Thymus (tissue), 11 donors: ENCODE measurements around the gene CHTF8. TPM values are rescaled to one million over a fixed set of nuclear protein-coding genes. Genes with fewer than 3 reads are reported as not detected.

Experiments used
- DNase-seq, 9 donors: peaks; one replicate each; pipeline ENCODE4 v3.0.0-alpha.2; 2013; ENCODE audit warnings: low spot score in 9 of 9, low read depth in 6 of 9, missing footprints in 1 of 9
- H3K27ac ChIP-seq, 2 donors: one replicate each; pipeline ENCODE4 v1.5.1; 2013; ENCODE audit warnings: control low read depth in 1 of 2, low read depth in 1 of 2, low read length in 1 of 2, mild to moderate bottlenecking in 1 of 2, moderate library complexity in 1 of 2
- H3K27me3 ChIP-seq, 2 donors: one replicate each; pipeline ENCODE4 v1.5.1; 2013; ENCODE audit warnings: low read length in 1 of 2; ENCODE audit not compliant: control insufficient read depth in 2 of 2, insufficient read depth in 1 of 2
- H3K36me3 ChIP-seq, 2 donors: one replicate each; pipeline ENCODE4 v1.5.1; 2013; ENCODE audit warnings: low read length in 1 of 2, mild to moderate bottlenecking in 1 of 2, moderate library complexity in 1 of 2; ENCODE audit not compliant: control insufficient read depth in 2 of 2, insufficient read depth in 2 of 2
- H3K4me1 ChIP-seq, 2 donors: one replicate each; pipeline ENCODE4 v1.5.1; 2013; ENCODE audit warnings: low read length in 2 of 2; ENCODE audit not compliant: control insufficient read depth in 2 of 2, insufficient read depth in 2 of 2
- H3K4me3 ChIP-seq, 2 donors: one replicate each; pipeline ENCODE4 v1.5.1; 2013; ENCODE audit warnings: low read length in 2 of 2, control low read depth in 1 of 2, mild to moderate bottlenecking in 1 of 2
- H3K9me3 ChIP-seq, 2 donors: one replicate each; pipeline ENCODE4 v1.5.1; 2013; ENCODE audit warnings: low read length in 1 of 2, mild to moderate bottlenecking in 1 of 2; ENCODE audit not compliant: control insufficient read depth in 2 of 2, insufficient read depth in 1 of 2
- WGBS: extraction: QIAGEN DNeasy Blood & Tissue Kit; methylation state at CpG from one replicate; pipeline ENCODE4 v1.1.7; 2013; 5-methylcytosine and 5-hydroxymethylcytosine counted together
- polyA plus RNA-seq: library from polyadenylated mRNA; stranded (reverse); fragments of 200-250 nt; gene quantifications from one replicate; pipeline ENCODE4 v1.2.3, GENCODE V29; 2013
- total RNA-seq: library from RNA; stranded (reverse); fragments of 120-200 nt; gene quantifications from one replicate; pipeline ENCODE4 v1.2.4, GENCODE V29; 2013
- donor health status: healthy.

The CHTF8 gene
- total and polyA plus RNA-seq, 2 donors = 35.3 to 64.4 TPM

DNA sequence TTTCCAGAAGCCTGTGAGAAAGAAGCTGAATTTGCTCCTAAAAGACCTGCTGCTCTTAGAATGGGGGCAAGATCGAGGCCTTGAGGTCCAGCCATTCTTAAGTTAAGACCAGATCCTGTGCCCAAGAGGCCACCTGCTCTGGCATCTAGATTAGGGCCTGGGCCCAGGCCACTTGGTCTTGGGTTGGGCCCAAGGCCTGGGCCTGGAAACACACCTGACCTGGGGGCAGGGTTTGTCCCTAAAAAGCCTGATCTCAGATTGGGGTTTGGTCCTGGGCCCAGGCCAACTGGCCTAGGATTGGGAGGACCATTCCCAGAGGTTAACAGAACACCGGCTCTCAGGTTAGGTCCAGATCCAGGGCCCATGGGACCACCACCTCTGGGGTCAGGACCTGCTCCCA is 12.9 kb downstream of the CHTF8 start:
- Histone ChIP-seq H3K36me3 (peaks cover 35 to 54% of the 10 kb centered on the region in 2 donors), H3K27me3 (no peaks in the 10 kb centered on the region), H3K9me3 (no peaks in the 10 kb centered on the region), H3K4me3 (no peak overlapping the region), H3K4me1 (peaks cover 27 to 35% of the 10 kb centered on the region in 2 donors), H3K27ac (no peak overlapping the region)
- 99% methylated on average over 2 of the region's 2 CpGs for WGBS
- DNase-seq = no peak

- no peak for DNase-seq
- no peak overlapping the region for H3K4me3 ChIP-seq
- no peaks in the 10 kb centered on the region for H3K27me3 ChIP-seq
- H3K9me3 ChIP-seq = no peaks in the 10 kb centered on the region
- H3K36me3 ChIP-seq = peaks cover 41 to 58% of the 10 kb centered on the region in 2 donors
- WGBS = 96% methylated on average over 2 of the region's 2 CpGs
- no peak overlapping the region for H3K27ac ChIP-seq
- H3K4me1 ChIP-seq = peaks cover 27 to 35% of the 10 kb centered on the region in 2 donors
Observed at GRCh38 chr16:69118994-69119393, 13.4 kb downstream of the CHTF8 start.

- H3K9me3 ChIP-seq = no peaks in the 10 kb centered on the region
- H3K4me1 ChIP-seq = peaks cover 27 to 35% of the 10 kb centered on the region in 2 donors
- no peak overlapping the region for H3K27ac ChIP-seq
- no peak for DNase-seq
- WGBS = 98% methylated on average over 2 of the region's 2 CpGs
- no peaks in the 10 kb centered on the region for H3K27me3 ChIP-seq
- H3K4me3 ChIP-seq = no peak overlapping the region
- peaks cover 45 to 60% of the 10 kb centered on the region in 2 donors for H3K36me3 ChIP-seq
Observed at GRCh38 chr16:69118468-69118867, 13.9 kb downstream of the CHTF8 start.

GRCh38 chr16:69116906-69117305 is 15.5 kb downstream of the CHTF8 start:
- peak in 1 of 9 donors; percentile 68 for DNase-seq
- Histone ChIP-seq H3K9me3 (no peaks in the 10 kb centered on the region), H3K4me1 (peaks cover 27 to 42% of the 10 kb centered on the region in 2 donors), H3K27ac (peak overlapping the region in 1 of 2 donors; percentile 34), H3K36me3 (peaks cover 45 to 57% of the 10 kb centered on the region in 2 donors), H3K4me3 (no peak overlapping the region), H3K27me3 (no peaks in the 10 kb centered on the region)
- WGBS = 43% methylated on average over 6 of the region's 6 CpGs

GRCh38 chr16:69116256-69116875 is 16.0 kb downstream of the CHTF8 start:
- Histone ChIP-seq H3K27ac (peak overlapping the region; percentile 31 to 34), H3K9me3 (no peaks in the 10 kb centered on the region), H3K27me3 (no peaks in the 10 kb centered on the region), H3K36me3 (peaks cover 48 to 57% of the 10 kb centered on the region in 2 donors), H3K4me3 (no peak overlapping the region), H3K4me1 (peaks cover 27 to 42% of the 10 kb centered on the region in 2 donors)
- DNase-seq = peak in 1 of 9 donors; percentile 20
- WGBS = 92% methylated on average over 7 of the region's 7 CpGs

DNA sequence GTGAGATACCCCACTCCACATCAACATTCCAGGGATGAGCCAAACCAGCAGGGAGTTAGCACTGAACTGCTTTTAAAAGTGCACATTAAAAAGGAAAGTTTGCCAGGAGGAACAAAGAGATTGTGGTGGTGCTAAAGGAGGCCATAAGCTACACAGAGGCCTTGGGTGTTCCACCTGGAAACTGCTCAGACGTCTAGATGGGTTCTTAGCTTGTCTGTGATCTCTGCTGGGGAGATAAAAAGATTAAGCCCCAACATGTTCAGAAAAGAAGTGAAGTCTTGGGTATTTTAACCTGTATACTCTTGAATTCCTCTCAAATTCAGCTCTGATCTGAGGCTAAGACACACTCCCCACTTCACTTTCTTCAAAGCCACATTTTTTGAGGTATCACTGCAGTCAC is 16.6 kb downstream of the CHTF8 start:
- Histone ChIP-seq H3K4me1 (peaks cover 27 to 42% of the 10 kb centered on the region in 2 donors), H3K27me3 (no peaks in the 10 kb centered on the region), H3K27ac (peak overlapping the region in 1 of 2 donors; percentile 34), H3K4me3 (no peak overlapping the region), H3K36me3 (peaks cover 44 to 53% of the 10 kb centered on the region in 2 donors), H3K9me3 (no peaks in the 10 kb centered on the region)
- WGBS = 8% methylated on average over 1 of the region's 1 CpG
- peak in 2 of 9 donors; percentile 57 to 76 for DNase-seq

GRCh38 chr16:69115361-69115760 is 17.0 kb downstream of the CHTF8 start:
- peaks cover 39 to 51% of the 10 kb centered on the region in 2 donors for H3K36me3 ChIP-seq
- 93% methylated on average over 5 of the region's 5 CpGs for WGBS
- DNase-seq = no peak
- H3K27ac ChIP-seq = peak overlapping the region in 1 of 2 donors; percentile 34
- H3K27me3 ChIP-seq = no peaks in the 10 kb centered on the region
- no peaks in the 10 kb centered on the region for H3K9me3 ChIP-seq
- H3K4me1 ChIP-seq = peaks cover 27 to 42% of the 10 kb centered on the region in 2 donors
- H3K4me3 ChIP-seq = no peak overlapping the region

GRCh38 chr16:69114976-69115355 is 17.4 kb downstream of the CHTF8 start:
- Histone ChIP-seq H3K27ac (no peak overlapping the region), H3K27me3 (no peaks in the 10 kb centered on the region), H3K4me3 (no peak overlapping the region), H3K4me1 (peaks cover 27 to 42% of the 10 kb centered on the region in 2 donors), H3K9me3 (no peaks in the 10 kb centered on the region), H3K36me3 (peaks cover 35 to 47% of the 10 kb centered on the region in 2 donors)
- no peak for DNase-seq
- 98% methylated on average over 6 of the region's 6 CpGs for WGBS

- Histone ChIP-seq H3K4me1 (peaks cover 27 to 42% of the 10 kb centered on the region in 2 donors), H3K27ac (no peak overlapping the region), H3K27me3 (peaks cover 0 to 3% of the 10 kb centered on the region in 2 donors), H3K4me3 (no peak overlapping the region), H3K9me3 (no peaks in the 10 kb centered on the region), H3K36me3 (peaks cover 33 to 42% of the 10 kb centered on the region in 2 donors)
- DNase-seq = no peak
- 98% methylated on average over 25 of the region's 25 CpGs for WGBS
Observed at GRCh38 chr16:69114346-69114975, 17.9 kb downstream of the CHTF8 start.
